CD14-positive monocyte (primary cell): ENCODE measurements around the gene MEGF9. TPM values are rescaled to one million over a fixed set of nuclear protein-coding genes. Genes with fewer than 3 reads are reported as not detected.

Experiments used
- DNase-seq, 3 donors: peaks; one replicate each; pipeline ENCODE4 v3.0.0-alpha.2; 2011 to 2022
- H2AFZ ChIP-seq: 2 replicates; pipeline ENCODE4 v1.6.0; 2012; ENCODE audit warnings: mild to moderate bottlenecking, low read depth, low read length, inconsistent platforms; ENCODE audit not compliant: insufficient read depth, poor library complexity, severe bottlenecking
- H3K27ac ChIP-seq, 2 donors: 1 replicate in 1 of 2; 2 replicates in 1 of 2; pipeline ENCODE4 v1.5.1; 2012 to 2013; ENCODE audit warnings: low read length in 2 of 2, control low read depth in 1 of 2, inconsistent platforms in 1 of 2, low read depth in 1 of 2, mild to moderate bottlenecking in 1 of 2
- H3K27me3 ChIP-seq, 2 donors: one replicate each; pipeline versions ENCODE4 v1.6.0 to v1.6.1; 2011 to 2013; ENCODE audit warnings: low read length in 2 of 2; ENCODE audit not compliant: control insufficient read depth in 2 of 2, insufficient read depth in 2 of 2
- H3K36me3 ChIP-seq, 2 donors: replicated peaks in 1 of 2; 1 replicate in 1 of 2; 2 replicates in 1 of 2; pipeline versions ENCODE4 v1.5.1 to v1.6.1; 2012 to 2013; ENCODE audit warnings: low read length in 2 of 2, control low read depth in 1 of 2, inconsistent platforms in 1 of 2, mild to moderate bottlenecking in 1 of 2; ENCODE audit not compliant: insufficient read depth in 2 of 2, control insufficient read depth in 1 of 2
- H3K4me1 ChIP-seq, 2 donors: 1 replicate in 1 of 2; 2 replicates in 1 of 2; pipeline versions ENCODE4 v1.5.1 to v1.6.1; 2012 to 2013; ENCODE audit warnings: low read length in 2 of 2, control low read depth in 1 of 2, inconsistent platforms in 1 of 2, mild to moderate bottlenecking in 1 of 2, moderate library complexity in 1 of 2; ENCODE audit not compliant: insufficient read depth in 2 of 2, control insufficient read depth in 1 of 2
- H3K4me2 ChIP-seq: replicated peaks from 2 replicates; pipeline ENCODE3; 2012; ENCODE audit warnings: low read length, moderate library complexity, mild to moderate bottlenecking; ENCODE audit not compliant: poor library complexity, severe bottlenecking; ENCODE audit errors: extremely low read depth
- H3K4me3 ChIP-seq, 3 experiments: fragments of 200-600 bp in 1 of 3; sonication (generic) in 1 of 3; replicated peaks in 1 of 3; 1 replicate in 2 of 3; 2 replicates in 1 of 3; pipeline ENCODE4 v1.5.1; 2011 to 2013; ENCODE audit warnings: low read length in 3 of 3, mild to moderate bottlenecking in 3 of 3, control low read depth in 2 of 3, low read depth in 2 of 3, inconsistent platforms in 1 of 3, moderate library complexity in 1 of 3
- H3K79me2 ChIP-seq: 2 replicates; pipeline ENCODE4 v1.6.0; 2012; ENCODE audit warnings: mild to moderate bottlenecking, control low read depth, inconsistent platforms, low read length, moderate library complexity; ENCODE audit not compliant: insufficient read depth
- H3K9ac ChIP-seq: 2 replicates; pipeline ENCODE4 v1.6.0; 2017; ENCODE audit warnings: low read length, mild to moderate bottlenecking; ENCODE audit not compliant: insufficient read depth, poor library complexity, severe bottlenecking
- H3K9me3 ChIP-seq, 2 donors: replicated peaks in 1 of 2; 1 replicate in 1 of 2; 2 replicates in 1 of 2; pipeline versions ENCODE4 v1.5.1 to v1.6.1; 2012 to 2013; ENCODE audit warnings: low read length in 2 of 2, control low read depth in 1 of 2; ENCODE audit not compliant: control insufficient read depth in 1 of 2, insufficient read depth in 1 of 2
- H4K20me1 ChIP-seq: 2 replicates; pipeline ENCODE4 v1.6.0; 2012; ENCODE audit warnings: mild to moderate bottlenecking, low read length, control low read depth, moderate library complexity; ENCODE audit not compliant: insufficient read depth
- H3K27ac Mint-ChIP-seq, 7 donors: one replicate each; pipeline ENCODE4 v1.8.0; 2020; ENCODE audit warnings: mild to moderate bottlenecking in 7 of 7, mixed read lengths in 7 of 7, moderate library complexity in 6 of 7, inconsistent platforms in 2 of 7
- H3K27me3 Mint-ChIP-seq, 3 donors: one replicate each; pipeline ENCODE4 v1.8.0; 2021 to 2022; ENCODE audit warnings: low read depth in 3 of 3, mild to moderate bottlenecking in 3 of 3, mixed read lengths in 3 of 3, moderate library complexity in 3 of 3, inconsistent platforms in 1 of 3
- H3K36me3 Mint-ChIP-seq, 2 donors: one replicate each; pipeline ENCODE4 v1.8.0; 2020; ENCODE audit warnings: mixed read lengths in 2 of 2, inconsistent platforms in 1 of 2, mild to moderate bottlenecking in 1 of 2
- H3K4me1 Mint-ChIP-seq: one replicate; pipeline ENCODE4 v1.8.0; 2020; ENCODE audit warnings: mild to moderate bottlenecking, mixed read lengths
- H3K4me3 Mint-ChIP-seq, 2 donors: one replicate each; pipeline ENCODE4 v1.8.0; 2020; ENCODE audit warnings: mild to moderate bottlenecking in 2 of 2, mixed read lengths in 2 of 2, moderate library complexity in 1 of 2
- H3K9me3 Mint-ChIP-seq, 7 donors: one replicate each; pipeline ENCODE4 v1.8.0; 2020 to 2022; ENCODE audit warnings: mixed read lengths in 7 of 7, mild to moderate bottlenecking in 6 of 7, moderate library complexity in 6 of 7, inconsistent platforms in 2 of 7
- WGBS: methylation state at CpG from one replicate; pipeline ENCODE4 v1.1.5; 2013; ENCODE audit warnings: missing lambda C conversion rate; ENCODE audit not compliant: insufficient coverage; 5-methylcytosine and 5-hydroxymethylcytosine counted together
- intact Hi-C, 2 donors: fragments of 100-400 bp; cut with micrococcal nuclease; formaldehyde crosslinking; loops; one replicate each; pipeline versions ENCODE4 v1.15.0 to v1.15.1; 2023
- polyA plus RNA-seq, 3 donors: library from polyadenylated mRNA; depleted of rRNA in 1 of 3; unstranded in 2 of 3; stranded (reverse) in 1 of 3; fragments of 300-500 nt in 2 of 3; fragments of >200 nt in 1 of 3; fragmentation: Illumina TruSeq in 2 of 3; gene quantifications; 1 replicate in 2 of 3; 2 replicates in 1 of 3; pipeline ENCODE4 v1.2.3, GENCODE V29; 2012 to 2021
- TF ChIP-seq, protein P1 (sequence below): fragments of 200-600 bp; IDR thresholded peaks from one replicate; pipeline ENCODE4 v1.8.0; 2022; ENCODE audit warnings: antibody characterized with exemption, mild to moderate bottlenecking

MEGF9 gene
- polyA plus RNA-seq, 3 donors = 45.0 to 92.8 (median 89.7) TPM

- H3K27ac ChIP-seq = no peak overlapping the region
- WGBS = no CpG with 5 or more reads among the region's 3 CpGs
- Mint-ChIP-seq H3K27ac (no peak overlapping the region), H3K4me1 (peaks cover 10% of the 10 kb centered on the region), H3K9me3 (no peaks in the 10 kb centered on the region), H3K27me3 (peaks cover 0 to 2% (median 0%) of the 10 kb centered on the region in 3 donors), H3K4me3 (no peak overlapping the region), H3K36me3 (peaks cover 85 to 95% of the 10 kb centered on the region in 2 donors)
- H3K4me3 ChIP-seq = no peak overlapping the region
- H2AFZ ChIP-seq = no peak overlapping the region
- H3K27me3 ChIP-seq = no peaks in the 10 kb centered on the region
- H3K9ac ChIP-seq = no peak overlapping the region
- H3K79me2 ChIP-seq = peaks cover 15% of the 10 kb centered on the region
- DNase-seq = no peak
- TF ChIP-seq, protein P1, sequence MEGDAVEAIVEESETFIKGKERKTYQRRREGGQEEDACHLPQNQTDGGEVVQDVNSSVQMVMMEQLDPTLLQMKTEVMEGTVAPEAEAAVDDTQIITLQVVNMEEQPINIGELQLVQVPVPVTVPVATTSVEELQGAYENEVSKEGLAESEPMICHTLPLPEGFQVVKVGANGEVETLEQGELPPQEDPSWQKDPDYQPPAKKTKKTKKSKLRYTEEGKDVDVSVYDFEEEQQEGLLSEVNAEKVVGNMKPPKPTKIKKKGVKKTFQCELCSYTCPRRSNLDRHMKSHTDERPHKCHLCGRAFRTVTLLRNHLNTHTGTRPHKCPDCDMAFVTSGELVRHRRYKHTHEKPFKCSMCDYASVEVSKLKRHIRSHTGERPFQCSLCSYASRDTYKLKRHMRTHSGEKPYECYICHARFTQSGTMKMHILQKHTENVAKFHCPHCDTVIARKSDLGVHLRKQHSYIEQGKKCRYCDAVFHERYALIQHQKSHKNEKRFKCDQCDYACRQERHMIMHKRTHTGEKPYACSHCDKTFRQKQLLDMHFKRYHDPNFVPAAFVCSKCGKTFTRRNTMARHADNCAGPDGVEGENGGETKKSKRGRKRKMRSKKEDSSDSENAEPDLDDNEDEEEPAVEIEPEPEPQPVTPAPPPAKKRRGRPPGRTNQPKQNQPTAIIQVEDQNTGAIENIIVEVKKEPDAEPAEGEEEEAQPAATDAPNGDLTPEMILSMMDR = no peak
- peaks cover 77 to 100% of the 10 kb centered on the region in 2 donors for H3K36me3 ChIP-seq
- no peaks in the 10 kb centered on the region for H3K9me3 ChIP-seq
- no peaks in the 10 kb centered on the region for H4K20me1 ChIP-seq
- peaks cover 3 to 8% of the 10 kb centered on the region in 2 donors for H3K4me1 ChIP-seq
- no peak overlapping the region for H3K4me2 ChIP-seq
- intact Hi-C loops = no loop called here
Measured at GRCh38 chr9:120567081-120567480, 147.2 kb downstream of the MEGF9 start.

GRCh38 chr9:120564589-120564988, 149.7 kb downstream of the MEGF9 start:
- H3K9ac ChIP-seq = no peak overlapping the region
- no CpG with 5 or more reads among the region's 3 CpGs for WGBS
- H3K4me1 Mint-ChIP-seq = peaks cover 10% of the 10 kb centered on the region
- H3K79me2 ChIP-seq = peaks cover 15% of the 10 kb centered on the region
- no peaks in the 10 kb centered on the region for H3K9me3 Mint-ChIP-seq
- H4K20me1 ChIP-seq = no peaks in the 10 kb centered on the region
- peaks cover 0 to 2% (median 0%) of the 10 kb centered on the region in 3 donors for H3K27me3 Mint-ChIP-seq
- no peak overlapping the region for H3K4me3 ChIP-seq
- TF ChIP-seq, protein P1 = no peak
- no peak overlapping the region for H3K27ac Mint-ChIP-seq
- intact Hi-C loops = no loop called here
- peaks cover 84 to 87% of the 10 kb centered on the region in 2 donors for H3K36me3 Mint-ChIP-seq
- peaks cover 61 to 100% of the 10 kb centered on the region in 2 donors for H3K36me3 ChIP-seq
- no peak overlapping the region for H3K27ac ChIP-seq
- H3K4me2 ChIP-seq = no peak overlapping the region
- no peak overlapping the region for H3K4me3 Mint-ChIP-seq
- peaks cover 3 to 8% of the 10 kb centered on the region in 2 donors for H3K4me1 ChIP-seq
- H2AFZ ChIP-seq = no peak overlapping the region
- no peaks in the 10 kb centered on the region for H3K9me3 ChIP-seq
- DNase-seq = no peak
- no peaks in the 10 kb centered on the region for H3K27me3 ChIP-seq
